T-helper 17 cell (primary cell): ENCODE results near the gene ANKFY1. TPM values are rescaled to one million over a fixed set of nuclear protein-coding genes. Genes with fewer than 3 reads are reported as not detected.
"Not testable (repeated sequence)": the region's sequence is repeated elsewhere in the genome, so short reads cannot be mapped to it uniquely, and the experiment has no call there.

ENCODE experiments used
- ATAC-seq: fragments of 150-1000 bp; cut with Tn5 transposase; 2 replicates; pipeline ENCODE4 v1.10.0; 2021; ENCODE audit warnings: mild to moderate bottlenecking, moderate library complexity
- DNase-seq, 3 donors: peaks; one replicate each; pipeline versions ENCODE4 v3.0.0 to v3.0.0-alpha.2; 2020 to 2021
- H3K9me3 ChIP-seq: one replicate; pipeline ENCODE4 v1.7.0; 2013; ENCODE audit warnings: low read length, mild to moderate bottlenecking; ENCODE audit not compliant: control insufficient read depth, poor library complexity, severe bottlenecking
- H3K27ac Mint-ChIP-seq: one replicate; pipeline ENCODE4 v1.8.0; 2022; ENCODE audit warnings: mild to moderate bottlenecking, moderate library complexity, mixed read lengths
- H3K27me3 Mint-ChIP-seq: one replicate; pipeline ENCODE4 v1.8.0; 2022; ENCODE audit warnings: mixed read lengths
- H3K36me3 Mint-ChIP-seq: one replicate; pipeline ENCODE4 v1.8.0; 2022; ENCODE audit warnings: low read depth, mixed read lengths
- H3K4me1 Mint-ChIP-seq: one replicate; pipeline ENCODE4 v1.8.0; 2022; ENCODE audit warnings: mild to moderate bottlenecking, mixed read lengths
- H3K4me3 Mint-ChIP-seq: one replicate; pipeline ENCODE4 v1.8.0; 2022; ENCODE audit warnings: mild to moderate bottlenecking, moderate library complexity, mixed read lengths
- total RNA-seq, 4 donors: library from RNA in 2 of 4; stranded (reverse) in 2 of 4; gene quantifications; one replicate each; pipeline ENCODE4 v1.2.3 and lab custom pipeline; 2022 to 2026

The ANKFY1 gene
- total RNA-seq, 2 donors from 2014 or later, result 51.2 to 54.0 TPM

GRCh38 chr17:4199818-4200402 lies 63.9 kb downstream of the ANKFY1 start:
- DNase-seq (no peak), ATAC-seq (peak; percentile 61)
- Mint-ChIP-seq H3K36me3 (peaks cover 8% of the 10 kb centered on the region), H3K27ac (no peak overlapping the region), H3K27me3 (no peaks in the 10 kb centered on the region), H3K4me3 (no peak overlapping the region), H3K4me1 (no peaks in the 10 kb centered on the region)
- H3K9me3 ChIP-seq, result no peaks in the 10 kb centered on the region

GRCh38 chr17:4198995-4199394 lies 64.8 kb downstream of the ANKFY1 start:
- H3K27me3 Mint-ChIP-seq, result no peaks in the 10 kb centered on the region
- ATAC-seq (no peak), DNase-seq (no peak)
- H3K4me3 Mint-ChIP-seq, result no peak overlapping the region
- H3K9me3 ChIP-seq, result no peaks in the 10 kb centered on the region
- H3K36me3 Mint-ChIP-seq, result peaks cover 6% of the 10 kb centered on the region
- no peak overlapping the region for H3K27ac Mint-ChIP-seq
- H3K4me1 Mint-ChIP-seq, result no peaks in the 10 kb centered on the region

- peak overlapping the region; percentile 39 for H3K27ac Mint-ChIP-seq
- H3K36me3 Mint-ChIP-seq, result peaks cover 2% of the 10 kb centered on the region
- ATAC-seq, result no peak
- H3K4me3 Mint-ChIP-seq, result no peak overlapping the region
- H3K27me3 Mint-ChIP-seq, result no peaks in the 10 kb centered on the region
- DNase-seq, result no peak
- no peaks in the 10 kb centered on the region for H3K4me1 Mint-ChIP-seq
- no peaks in the 10 kb centered on the region for H3K9me3 ChIP-seq
Measured at GRCh38 chr17:4195306-4195705, 68.5 kb downstream of the ANKFY1 start.

GRCh38 chr17:4194796-4195195 lies 69.0 kb downstream of the ANKFY1 start:
- no peaks in the 10 kb centered on the region for H3K9me3 ChIP-seq
- ATAC-seq (no peak), DNase-seq (no peak)
- H3K4me3 Mint-ChIP-seq, result no peak overlapping the region
- H3K36me3 Mint-ChIP-seq, result peaks cover 2% of the 10 kb centered on the region
- H3K27me3 Mint-ChIP-seq, result no peaks in the 10 kb centered on the region
- no peak overlapping the region for H3K27ac Mint-ChIP-seq
- H3K4me1 Mint-ChIP-seq, result no peaks in the 10 kb centered on the region

- H3K36me3 Mint-ChIP-seq, H3K27me3 Mint-ChIP-seq, H3K4me3 Mint-ChIP-seq, H3K9me3 ChIP-seq, DNase-seq, H3K27ac Mint-ChIP-seq, ATAC-seq, H3K4me1 Mint-ChIP-seq: not testable (repeated sequence)
Measured at GRCh38 chr17:4190791-4191190, 73.0 kb downstream of the ANKFY1 start.

- DNase-seq (no peak), ATAC-seq (peak; percentile 66)
- Mint-ChIP-seq H3K27ac (peak overlapping the region; percentile 89), H3K4me1 (peaks cover 3% of the 10 kb centered on the region), H3K36me3 (peaks cover 2% of the 10 kb centered on the region), H3K4me3 (peak overlapping the region; percentile 41), H3K27me3 (no peaks in the 10 kb centered on the region)
- no peaks in the 10 kb centered on the region for H3K9me3 ChIP-seq
Measured at GRCh38 chr17:4189280-4189679, 74.5 kb downstream of the ANKFY1 start.

- Mint-ChIP-seq H3K36me3 (peaks cover 2% of the 10 kb centered on the region), H3K27me3 (no peaks in the 10 kb centered on the region), H3K4me1 (peaks cover 3% of the 10 kb centered on the region), H3K4me3 (no peak overlapping the region), H3K27ac (peak overlapping the region; percentile 89)
- DNase-seq (no peak), ATAC-seq (no peak)
- H3K9me3 ChIP-seq, result no peaks in the 10 kb centered on the region
Measured at GRCh38 chr17:4188076-4188475, 75.7 kb downstream of the ANKFY1 start.

GRCh38 chr17:4187076-4187475 lies 76.7 kb downstream of the ANKFY1 start:
- H3K27ac Mint-ChIP-seq, result peak overlapping the region; percentile 32
- ATAC-seq (no peak), DNase-seq (no peak)
- H3K4me1 Mint-ChIP-seq, result peaks cover 3% of the 10 kb centered on the region
- no peaks in the 10 kb centered on the region for H3K9me3 ChIP-seq
- no peaks in the 10 kb centered on the region for H3K27me3 Mint-ChIP-seq
- no peak overlapping the region for H3K4me3 Mint-ChIP-seq
- peaks cover 2% of the 10 kb centered on the region for H3K36me3 Mint-ChIP-seq

GRCh38 chr17:4186357-4186881 lies 77.4 kb downstream of the ANKFY1 start:
- peaks cover 3% of the 10 kb centered on the region for H3K4me1 Mint-ChIP-seq
- H3K36me3 Mint-ChIP-seq, result peaks cover 2% of the 10 kb centered on the region
- no peaks in the 10 kb centered on the region for H3K27me3 Mint-ChIP-seq
- H3K4me3 Mint-ChIP-seq, result peak overlapping the region; percentile 52
- no peak for ATAC-seq
- H3K27ac Mint-ChIP-seq, result peak overlapping the region; percentile 32
- no peak for DNase-seq
- H3K9me3 ChIP-seq, result no peaks in the 10 kb centered on the region

GRCh38 chr17:4185656-4186055 lies 78.1 kb downstream of the ANKFY1 start:
- H3K27me3 Mint-ChIP-seq, result no peaks in the 10 kb centered on the region
- DNase-seq, result no peak
- no peaks in the 10 kb centered on the region for H3K9me3 ChIP-seq
- H3K4me3 Mint-ChIP-seq, result no peak overlapping the region
- H3K4me1 Mint-ChIP-seq, result peaks cover 3% of the 10 kb centered on the region
- H3K36me3 Mint-ChIP-seq, result peaks cover 2% of the 10 kb centered on the region
- H3K27ac Mint-ChIP-seq, result peak overlapping the region; percentile 32
- no peak for ATAC-seq

GRCh38 chr17:4184811-4185210 lies 79.0 kb downstream of the ANKFY1 start:
- Mint-ChIP-seq H3K36me3 (peaks cover 2% of the 10 kb centered on the region), H3K27ac (peak overlapping the region; percentile 39), H3K27me3 (no peaks in the 10 kb centered on the region), H3K4me1 (peaks cover 3% of the 10 kb centered on the region), H3K4me3 (no peak overlapping the region)
- ATAC-seq (no peak), DNase-seq (no peak)
- H3K9me3 ChIP-seq, result no peaks in the 10 kb centered on the region

GRCh38 chr17:4182043-4182442 lies 81.7 kb downstream of the ANKFY1 start:
- no peak for ATAC-seq
- peaks cover 10% of the 10 kb centered on the region for H3K4me1 Mint-ChIP-seq
- no peaks in the 10 kb centered on the region for H3K9me3 ChIP-seq
- no peaks in the 10 kb centered on the region for H3K27me3 Mint-ChIP-seq
- H3K4me3 Mint-ChIP-seq, result no peak overlapping the region
- DNase-seq, result no peak
- H3K27ac Mint-ChIP-seq, result peak overlapping the region; percentile 8
- peaks cover 2% of the 10 kb centered on the region for H3K36me3 Mint-ChIP-seq

GRCh38 chr17:4180791-4181190 lies 83.0 kb downstream of the ANKFY1 start:
- no peak for DNase-seq
- peaks cover 2% of the 10 kb centered on the region for H3K36me3 Mint-ChIP-seq

GRCh38 chr17:4179071-4179470 lies 84.7 kb downstream of the ANKFY1 start:
- H3K27ac Mint-ChIP-seq, result no peak overlapping the region
- peaks cover 2% of the 10 kb centered on the region for H3K36me3 Mint-ChIP-seq
- no peak overlapping the region for H3K4me3 Mint-ChIP-seq
- ATAC-seq, result no peak
- peaks cover 36% of the 10 kb centered on the region for H3K4me1 Mint-ChIP-seq
- H3K27me3 Mint-ChIP-seq, result no peaks in the 10 kb centered on the region
- H3K9me3 ChIP-seq, result no peaks in the 10 kb centered on the region
- no peak for DNase-seq

More at GRCh38 chr17:4180791-4181190, 83.0 kb downstream of the ANKFY1 start:
- Mint-ChIP-seq H3K27ac (no peak overlapping the region), H3K4me1 (peaks cover 23% of the 10 kb centered on the region), H3K4me3 (no peak overlapping the region), H3K27me3 (no peaks in the 10 kb centered on the region)
- ATAC-seq, result no peak
- no peaks in the 10 kb centered on the region for H3K9me3 ChIP-seq
